Parathyroid adenoma (tissue), 2 donors: ENCODE measurements around the gene MBP.

Experiments
- H2AFZ ChIP-seq: fragments of 300-600 bp; sonication (generic); one replicate; pipeline ENCODE4 v1.7.0; 2017; ENCODE audit warnings: antibody characterized with exemption, mild to moderate bottlenecking
- H3K27ac ChIP-seq: fragments of 300-600 bp; sonication (generic); one replicate; pipeline ENCODE4 v1.7.0; 2017
- H3K27me3 ChIP-seq: fragments of 300-600 bp; sonication (generic); one replicate; pipeline ENCODE4 v1.7.0; 2017; ENCODE audit warnings: low read length; ENCODE audit not compliant: control insufficient read depth, insufficient read depth
- H3K36me3 ChIP-seq: fragments of 300-600 bp; sonication (generic); one replicate; pipeline ENCODE4 v1.7.0; 2017; ENCODE audit warnings: low read length; ENCODE audit not compliant: control insufficient read depth, insufficient read depth
- H3K4me1 ChIP-seq: fragments of 300-600 bp; sonication (generic); one replicate; pipeline ENCODE4 v1.7.0; 2017; ENCODE audit warnings: control low read depth
- H3K4me2 ChIP-seq: fragments of 300-600 bp; sonication (generic); one replicate; pipeline ENCODE4 v1.7.0; 2017; ENCODE audit warnings: low read length
- H3K4me3 ChIP-seq: fragments of 300-600 bp; sonication (generic); one replicate; pipeline ENCODE4 v1.7.0; 2017; ENCODE audit warnings: low read depth, low read length
- H3K79me2 ChIP-seq: fragments of 300-600 bp; sonication (generic); one replicate; pipeline ENCODE4 v1.7.0; 2017; ENCODE audit warnings: control low read depth
- H3K9ac ChIP-seq: fragments of 300-600 bp; sonication (generic); one replicate; pipeline ENCODE4 v1.7.0; 2017; ENCODE audit warnings: mild to moderate bottlenecking
- H3K9me3 ChIP-seq: fragments of 300-600 bp; sonication (generic); one replicate; pipeline ENCODE4 v1.7.0; 2017; ENCODE audit warnings: low read length; ENCODE audit not compliant: control insufficient read depth
- TF ChIP-seq, protein P1 (sequence below): fragments of 300-600 bp; sonication (generic); IDR thresholded peaks from one replicate; pipeline ENCODE4 v1.7.0; 2017; ENCODE audit warnings: antibody characterized with exemption, mild to moderate bottlenecking
- donor health status: primary hyperparathyroidism.

Gene MBP

DNA sequence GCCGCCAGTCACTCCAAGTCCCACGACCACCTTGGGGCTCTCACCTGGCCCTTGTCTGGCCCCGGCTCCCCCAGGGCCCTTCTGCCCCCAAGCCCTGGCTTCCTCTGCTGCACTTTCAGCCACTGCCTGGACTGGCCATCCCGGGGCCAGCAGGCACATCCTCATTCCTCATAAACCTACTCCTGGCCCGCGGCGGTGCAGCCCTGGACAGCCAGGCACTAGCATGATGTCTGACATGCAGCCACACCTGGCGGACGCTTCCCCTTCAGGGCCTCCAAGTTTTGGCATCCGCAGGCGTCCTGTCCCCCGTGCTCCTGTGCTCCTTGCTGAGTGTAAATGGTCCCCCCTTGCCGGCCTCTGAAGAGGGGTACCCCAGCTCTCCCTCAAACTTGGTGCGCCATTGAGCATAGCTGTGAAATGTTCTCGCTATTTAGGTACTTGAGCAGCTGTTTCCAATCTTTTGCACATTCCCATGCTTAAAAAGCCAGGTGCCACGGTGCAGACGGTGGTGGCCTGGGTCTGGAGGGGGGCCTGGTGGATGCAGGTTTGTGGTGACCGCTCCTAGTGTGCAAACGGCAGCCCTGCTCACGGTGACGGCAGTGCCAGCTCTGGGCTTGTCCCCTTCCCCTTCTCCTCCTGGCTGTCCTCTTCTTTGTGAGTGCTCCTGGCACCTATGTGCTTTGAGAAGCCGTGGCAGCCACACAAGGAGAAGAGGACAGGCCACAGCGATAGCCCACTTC is 123.8 kb downstream of the MBP start:
- peaks cover 11% of the 10 kb centered on the region for H3K4me1 ChIP-seq

DNA sequence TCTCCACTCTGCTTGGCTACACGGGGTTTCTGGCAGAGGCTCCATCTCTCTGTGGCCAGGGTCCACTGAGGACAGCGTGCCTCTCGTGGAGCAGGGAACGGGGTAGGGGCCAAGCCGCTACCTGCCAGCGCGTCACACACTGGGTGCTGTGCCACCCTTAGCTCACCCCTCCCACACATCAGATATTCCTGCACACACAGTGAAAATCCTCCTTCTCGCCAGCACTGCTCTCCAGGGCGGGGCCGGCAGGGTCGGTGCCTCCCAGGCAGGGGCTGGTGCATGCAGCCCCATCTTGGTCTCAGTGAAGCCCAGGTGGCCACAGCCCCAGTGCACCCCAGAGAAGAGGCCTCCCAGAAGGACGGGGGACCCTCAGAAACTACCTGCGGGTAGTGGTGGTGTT is 124.6 kb downstream of the MBP start:
- Histone ChIP-seq H3K36me3 (no peaks in the 10 kb centered on the region), H3K9ac (no peak overlapping the region), H2AFZ (no peak overlapping the region), H3K4me1 (peaks cover 11% of the 10 kb centered on the region), H3K27me3 (no peaks in the 10 kb centered on the region), H3K9me3 (no peaks in the 10 kb centered on the region), H3K27ac (no peak overlapping the region), H3K79me2 (peaks cover 30% of the 10 kb centered on the region), H3K4me3 (no peak overlapping the region), H3K4me2 (no peak overlapping the region)
- TF ChIP-seq, protein P1, sequence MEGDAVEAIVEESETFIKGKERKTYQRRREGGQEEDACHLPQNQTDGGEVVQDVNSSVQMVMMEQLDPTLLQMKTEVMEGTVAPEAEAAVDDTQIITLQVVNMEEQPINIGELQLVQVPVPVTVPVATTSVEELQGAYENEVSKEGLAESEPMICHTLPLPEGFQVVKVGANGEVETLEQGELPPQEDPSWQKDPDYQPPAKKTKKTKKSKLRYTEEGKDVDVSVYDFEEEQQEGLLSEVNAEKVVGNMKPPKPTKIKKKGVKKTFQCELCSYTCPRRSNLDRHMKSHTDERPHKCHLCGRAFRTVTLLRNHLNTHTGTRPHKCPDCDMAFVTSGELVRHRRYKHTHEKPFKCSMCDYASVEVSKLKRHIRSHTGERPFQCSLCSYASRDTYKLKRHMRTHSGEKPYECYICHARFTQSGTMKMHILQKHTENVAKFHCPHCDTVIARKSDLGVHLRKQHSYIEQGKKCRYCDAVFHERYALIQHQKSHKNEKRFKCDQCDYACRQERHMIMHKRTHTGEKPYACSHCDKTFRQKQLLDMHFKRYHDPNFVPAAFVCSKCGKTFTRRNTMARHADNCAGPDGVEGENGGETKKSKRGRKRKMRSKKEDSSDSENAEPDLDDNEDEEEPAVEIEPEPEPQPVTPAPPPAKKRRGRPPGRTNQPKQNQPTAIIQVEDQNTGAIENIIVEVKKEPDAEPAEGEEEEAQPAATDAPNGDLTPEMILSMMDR: no peak

More for the DNA sequence above, 123.8 kb downstream of the MBP start:
- Histone ChIP-seq H3K79me2 (peaks cover 34% of the 10 kb centered on the region), H2AFZ (no peak overlapping the region), H3K4me3 (no peak overlapping the region), H3K36me3 (no peaks in the 10 kb centered on the region), H3K9me3 (no peaks in the 10 kb centered on the region), H3K9ac (no peak overlapping the region), H3K4me2 (no peak overlapping the region), H3K27me3 (no peaks in the 10 kb centered on the region), H3K27ac (no peak overlapping the region)
- TF ChIP-seq, protein P1: no peak

DNA sequence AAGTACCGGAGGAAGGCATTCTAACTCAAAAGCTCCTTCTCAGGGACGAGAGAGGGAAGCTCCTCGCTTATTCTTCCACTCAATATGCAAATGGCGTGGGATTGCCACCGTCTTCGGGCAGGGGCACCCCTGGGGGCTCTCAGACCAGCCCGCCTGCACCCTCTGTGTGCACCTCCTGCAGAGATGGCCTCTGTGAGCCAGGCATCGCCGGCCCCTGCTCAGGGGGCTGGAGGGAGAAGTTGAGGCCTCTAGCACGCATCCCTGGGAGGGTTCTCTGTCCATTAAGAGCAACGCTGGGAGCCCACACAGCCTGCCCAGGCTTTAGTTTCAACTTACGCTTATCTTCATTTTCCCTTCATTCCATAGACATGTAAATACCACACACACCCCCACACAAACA is 125.3 kb downstream of the MBP start:
- H3K79me2 ChIP-seq: peaks cover 28% of the 10 kb centered on the region
- no peak overlapping the region for H2AFZ ChIP-seq
- no peaks in the 10 kb centered on the region for H3K9me3 ChIP-seq
- H3K4me3 ChIP-seq: no peak overlapping the region
- H3K27ac ChIP-seq: no peak overlapping the region
- peaks cover 11% of the 10 kb centered on the region for H3K4me1 ChIP-seq
- H3K36me3 ChIP-seq: no peaks in the 10 kb centered on the region
- no peak overlapping the region for H3K9ac ChIP-seq
- H3K4me2 ChIP-seq: no peak overlapping the region
- TF ChIP-seq, protein P1: no peak
- H3K27me3 ChIP-seq: no peaks in the 10 kb centered on the region

DNA sequence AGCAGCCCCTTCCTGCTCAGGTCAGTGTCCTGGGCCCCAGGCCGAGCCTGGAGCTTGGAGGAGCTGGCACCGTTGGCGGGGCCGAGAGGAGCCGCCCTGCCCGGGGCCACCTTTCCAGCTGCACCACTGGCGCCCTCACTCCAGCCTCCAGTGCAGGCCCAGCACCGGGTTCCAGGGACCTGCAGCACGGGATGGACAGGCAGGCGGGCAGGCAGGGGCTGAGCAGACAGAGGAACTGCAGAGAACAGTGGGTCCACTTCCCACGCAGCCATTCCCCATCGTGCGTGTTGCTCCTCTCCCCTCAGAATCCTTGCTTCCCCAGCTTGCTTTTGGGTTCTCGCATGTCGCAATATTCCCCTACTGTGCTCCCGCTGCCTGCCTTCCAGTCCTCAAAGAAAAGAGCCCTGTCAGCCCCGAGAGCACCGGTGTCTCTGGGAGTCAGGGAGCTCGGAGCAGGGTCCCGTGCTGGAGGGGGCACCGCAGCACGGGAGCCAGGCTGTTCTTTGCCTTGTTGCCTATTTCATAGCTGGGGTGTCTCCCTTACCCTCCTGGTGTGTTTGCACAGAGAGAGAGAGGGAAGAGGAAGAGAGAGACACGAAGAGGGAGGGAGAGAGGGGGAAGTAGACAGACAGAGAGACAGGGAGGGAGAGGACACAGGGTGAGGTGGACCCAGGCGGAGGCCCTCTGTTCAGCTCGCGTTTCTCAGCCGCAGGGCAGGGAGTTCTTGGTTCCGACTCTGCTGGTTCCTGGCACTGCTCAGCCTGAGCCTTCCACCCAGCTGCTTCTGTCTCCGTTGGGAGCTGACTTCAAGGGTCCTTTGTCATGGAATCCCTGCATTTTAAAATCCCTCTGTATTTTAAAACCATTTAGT is 126.0 kb downstream of the MBP start:
- no peaks in the 10 kb centered on the region for H3K36me3 ChIP-seq
- H3K27ac ChIP-seq: no peak overlapping the region
- TF ChIP-seq, protein P1: no peak
- H2AFZ ChIP-seq: no peak overlapping the region
- H3K4me1 ChIP-seq: peaks cover 11% of the 10 kb centered on the region
- H3K4me2 ChIP-seq: no peak overlapping the region
- H3K9me3 ChIP-seq: no peaks in the 10 kb centered on the region
- H3K4me3 ChIP-seq: no peak overlapping the region
- no peaks in the 10 kb centered on the region for H3K27me3 ChIP-seq
- no peak overlapping the region for H3K9ac ChIP-seq
- peaks cover 22% of the 10 kb centered on the region for H3K79me2 ChIP-seq
